Measurements from ENCODE around the gene IL10.

GRCh38 chr1:206752481-206752880 is 19.8 kb downstream of the IL10 start:
- TF ChIP-seq CTCF (optimal IDR thresholded peaks at IDR 0.05 in 1 of 3, IDR thresholded peaks at IDR 0.05 in 1 of 3, conservative IDR thresholded peaks at IDR 0.05 in 1 of 3; ENCODE audit: extremely low read depth in 1 of 3, insufficient read depth in 2 of 3, low read length in 3 of 3) = no peak
- TF ChIP-seq EZH2 (IDR thresholded peaks at IDR 0.05; ENCODE audit: low read length) = no peak

All from keratinocyte (primary cell).